Right lobe of liver (tissue), 4 donors: Measurements from ENCODE around the gene EME2.

Experiments used
- POLR2A ChIP-seq: fragments of 450-650 bp; IDR thresholded peaks from one replicate; pipeline ENCODE4 v1.6.1; 2017; ENCODE audit warnings: antibody characterized with exemption, mild to moderate bottlenecking
- TF ChIP-seq, protein P1 (sequence below), 4 donors: fragments of 200-600 bp in 3 of 4; fragments of 450-650 bp in 1 of 4; IDR thresholded peaks; one replicate each; pipeline versions ENCODE4 v1.5.1 to v1.8.0; 2016 to 2022; ENCODE audit warnings: antibody characterized with exemption in 4 of 4, mild to moderate bottlenecking in 2 of 4
- donor health status: DM: no; HTN: no; CAD: no.
- donor health status: DM: no; HTN: no; CAD: no.
- donor health status: DM: no; HTN: yes; CAD: no.

DNA sequence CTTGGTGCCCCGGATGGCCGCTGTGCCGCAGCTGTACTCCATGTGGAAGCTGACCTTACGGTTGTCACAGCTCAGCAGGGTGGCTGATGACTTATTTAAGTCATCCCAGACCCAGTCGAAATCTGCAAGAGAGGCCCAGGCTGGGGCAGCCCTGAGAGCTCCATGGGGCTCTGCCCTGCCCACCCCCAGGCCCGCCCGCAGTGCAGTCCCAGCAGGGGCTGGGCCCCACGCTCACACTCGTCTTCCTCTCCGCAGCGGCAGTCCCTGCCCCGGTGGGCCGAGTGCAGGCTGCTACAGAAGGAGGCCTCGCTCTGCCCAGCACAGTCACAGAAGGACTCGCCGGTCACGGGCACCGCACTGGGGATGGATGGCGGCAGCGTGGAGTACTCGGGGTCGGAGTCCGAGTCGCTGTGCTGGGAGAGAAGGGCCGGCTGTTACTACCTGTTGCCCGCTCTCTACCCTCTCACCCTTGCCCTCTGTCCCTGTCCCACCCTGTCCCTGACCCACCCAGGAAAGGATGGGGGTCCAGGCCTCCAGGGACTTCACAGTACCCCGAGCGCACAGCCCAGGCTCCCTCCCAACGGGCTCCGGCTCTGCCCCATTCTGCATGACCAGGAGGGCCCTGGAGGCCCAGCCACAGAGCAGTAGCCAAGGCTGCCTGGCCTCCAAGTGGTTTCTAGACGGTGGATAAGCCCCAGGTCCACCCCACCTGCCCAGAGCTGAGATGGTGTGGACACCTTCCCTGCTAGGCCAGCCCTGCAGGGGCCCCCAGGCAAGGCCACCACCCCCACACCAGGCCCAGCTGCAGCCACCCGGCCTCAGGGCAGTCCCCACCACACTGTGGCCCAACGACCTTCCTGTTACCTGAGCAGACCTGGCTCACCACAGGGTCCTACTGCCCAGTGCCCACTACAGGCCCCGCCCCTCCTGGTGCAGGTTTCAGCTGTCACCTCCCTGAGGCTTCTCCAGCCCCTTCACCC, 5.9 kb downstream of the EME2 start:
- TF ChIP-seq POLR2A: no peak
- TF ChIP-seq, protein P1, sequence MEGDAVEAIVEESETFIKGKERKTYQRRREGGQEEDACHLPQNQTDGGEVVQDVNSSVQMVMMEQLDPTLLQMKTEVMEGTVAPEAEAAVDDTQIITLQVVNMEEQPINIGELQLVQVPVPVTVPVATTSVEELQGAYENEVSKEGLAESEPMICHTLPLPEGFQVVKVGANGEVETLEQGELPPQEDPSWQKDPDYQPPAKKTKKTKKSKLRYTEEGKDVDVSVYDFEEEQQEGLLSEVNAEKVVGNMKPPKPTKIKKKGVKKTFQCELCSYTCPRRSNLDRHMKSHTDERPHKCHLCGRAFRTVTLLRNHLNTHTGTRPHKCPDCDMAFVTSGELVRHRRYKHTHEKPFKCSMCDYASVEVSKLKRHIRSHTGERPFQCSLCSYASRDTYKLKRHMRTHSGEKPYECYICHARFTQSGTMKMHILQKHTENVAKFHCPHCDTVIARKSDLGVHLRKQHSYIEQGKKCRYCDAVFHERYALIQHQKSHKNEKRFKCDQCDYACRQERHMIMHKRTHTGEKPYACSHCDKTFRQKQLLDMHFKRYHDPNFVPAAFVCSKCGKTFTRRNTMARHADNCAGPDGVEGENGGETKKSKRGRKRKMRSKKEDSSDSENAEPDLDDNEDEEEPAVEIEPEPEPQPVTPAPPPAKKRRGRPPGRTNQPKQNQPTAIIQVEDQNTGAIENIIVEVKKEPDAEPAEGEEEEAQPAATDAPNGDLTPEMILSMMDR (IDR thresholded peaks at IDR 0.05): no peak
